Measurements from ENCODE around the gene SEC14L1.

SEC14L1 gene

DNA sequence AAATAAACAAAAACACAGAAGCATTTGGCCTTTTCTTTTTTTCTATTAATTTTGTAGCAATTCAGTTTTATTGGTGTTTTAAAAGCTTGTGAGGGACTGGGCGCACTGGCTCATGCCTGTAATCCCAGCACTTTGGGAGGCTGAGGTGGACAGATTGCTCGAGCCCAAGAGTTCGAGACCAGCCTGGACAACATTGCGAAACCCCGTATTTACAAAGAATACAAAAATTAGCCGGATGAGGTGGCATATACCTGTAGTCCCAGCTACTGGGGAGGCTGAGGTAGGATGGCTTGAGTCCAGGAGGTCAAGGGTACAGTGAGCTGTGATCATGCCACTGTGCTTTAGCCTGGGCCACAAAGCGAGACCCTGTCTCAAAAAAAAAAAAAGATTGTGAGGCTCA is 53.4 kb downstream of the SEC14L1 start:
- no peak for DNase-seq

DNA sequence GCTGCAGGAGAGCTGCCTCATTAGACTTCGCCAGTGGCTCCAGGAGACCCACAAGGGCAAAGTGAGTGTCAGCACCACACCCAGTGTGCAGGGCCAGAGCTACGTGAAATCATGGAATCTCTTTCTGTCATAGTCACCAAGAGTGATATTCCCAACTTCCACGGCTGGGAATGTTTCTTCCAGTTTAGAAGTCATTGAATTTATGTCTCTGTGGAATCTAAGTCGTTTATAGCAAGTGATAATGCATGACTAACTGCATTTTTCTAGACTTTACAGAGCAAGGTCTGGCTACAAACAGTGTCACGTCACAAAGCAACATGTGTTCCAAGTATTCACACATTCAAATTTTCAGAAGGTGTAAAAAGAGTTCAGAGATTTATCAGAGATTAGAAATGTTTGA is 55.5 kb downstream of the SEC14L1 start:
- no peak for DNase-seq

DNA sequence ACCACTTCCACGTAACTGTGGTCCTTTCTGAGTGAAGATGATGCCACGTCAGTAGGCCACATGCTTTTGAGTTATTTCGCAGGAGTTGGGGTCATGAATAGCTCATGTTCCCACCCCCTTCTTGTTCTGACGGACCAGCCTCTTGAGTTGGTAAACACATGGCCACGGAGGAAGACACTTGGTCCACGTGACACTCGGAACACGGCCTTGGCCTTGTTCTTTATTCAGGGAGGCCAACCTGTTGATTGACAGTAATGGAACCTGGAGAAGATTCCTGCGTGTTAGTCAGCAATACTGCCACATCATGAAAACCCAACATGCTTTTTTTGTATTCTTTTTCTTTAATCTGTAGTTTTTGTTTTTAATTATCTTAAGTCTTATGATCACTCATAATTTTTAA is 56.3 kb downstream of the SEC14L1 start:
- DNase-seq = no peak

DNA sequence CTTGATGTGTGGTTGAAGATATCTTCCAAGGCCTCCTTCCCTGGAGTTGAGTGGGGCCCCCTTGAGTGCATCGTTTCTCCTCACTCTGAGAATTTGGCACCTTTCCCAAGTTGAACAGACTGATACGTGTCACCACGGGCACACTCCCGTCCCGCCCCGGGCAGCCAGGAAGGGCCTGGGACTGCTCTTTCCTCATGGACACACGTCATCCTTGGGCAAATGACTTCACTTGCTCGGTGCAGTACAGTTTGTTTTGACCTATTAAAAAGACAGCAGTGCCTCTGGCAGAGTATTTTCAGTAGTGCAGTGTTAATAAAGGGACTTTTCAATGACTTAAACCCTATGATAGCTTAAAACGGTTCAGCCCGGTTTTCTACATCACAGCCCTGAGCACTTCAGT is 59.9 kb downstream of the SEC14L1 start:
- DNase-seq = no peak

DNA sequence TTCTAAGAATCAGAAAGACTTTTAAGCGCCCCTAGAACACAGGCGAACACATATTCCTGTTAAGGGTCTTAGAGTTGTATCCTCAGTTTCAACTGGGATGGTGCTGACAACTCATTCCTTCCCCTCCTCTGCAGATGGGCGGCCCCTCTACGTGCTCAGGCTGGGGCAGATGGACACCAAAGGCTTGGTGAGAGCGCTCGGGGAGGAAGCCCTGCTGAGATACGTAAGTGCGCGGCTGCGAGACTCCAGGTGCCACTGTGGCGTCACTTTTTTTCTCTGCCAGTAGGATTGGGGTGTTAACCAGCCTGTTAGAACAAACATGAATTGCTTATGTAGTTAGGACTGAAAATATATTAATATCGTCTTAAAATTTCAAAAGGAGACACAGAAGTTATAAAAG is 62.7 kb downstream of the SEC14L1 start:
- DNase-seq = no peak

DNA sequence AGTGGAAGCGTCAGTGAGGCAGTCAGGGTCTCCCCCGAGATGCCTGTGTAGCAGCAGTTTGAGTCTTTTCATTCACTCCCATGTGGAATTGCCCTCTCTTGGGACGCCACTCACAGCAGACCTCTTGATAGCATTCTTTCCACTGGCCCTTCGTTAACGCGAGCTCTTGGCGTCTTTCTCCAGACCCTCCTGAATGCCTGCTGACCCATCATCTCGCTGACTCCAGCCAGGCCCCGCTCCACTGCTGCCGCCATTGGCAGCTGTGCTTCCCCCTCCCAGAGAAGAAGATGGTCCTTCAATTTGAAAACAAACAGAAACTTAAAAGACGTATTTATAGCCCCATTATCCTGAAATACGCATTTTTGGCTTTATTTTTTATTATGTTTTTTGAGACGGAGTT is 63.1 kb downstream of the SEC14L1 start:
- DNase-seq = no peak

DNA sequence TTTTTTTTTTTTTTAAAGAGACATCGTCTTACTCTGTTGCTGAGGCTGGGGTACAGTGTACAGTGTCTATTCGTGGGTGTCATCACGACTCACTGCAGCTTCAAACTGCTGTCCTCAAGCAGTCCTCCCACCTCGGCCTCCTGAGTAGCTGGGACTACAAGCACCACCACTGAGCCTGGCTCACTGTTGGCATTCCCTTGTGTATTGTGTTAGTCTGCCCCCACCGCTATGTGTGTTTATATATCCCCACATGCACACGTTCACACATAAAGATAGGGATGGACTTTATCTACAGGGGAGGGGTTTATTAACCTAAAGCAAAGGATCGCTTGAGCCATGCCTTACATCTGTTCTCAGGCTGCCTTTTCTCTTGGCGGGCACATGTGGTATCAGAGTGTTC is 63.8 kb downstream of the SEC14L1 start:
- DNase-seq = no peak

DNA sequence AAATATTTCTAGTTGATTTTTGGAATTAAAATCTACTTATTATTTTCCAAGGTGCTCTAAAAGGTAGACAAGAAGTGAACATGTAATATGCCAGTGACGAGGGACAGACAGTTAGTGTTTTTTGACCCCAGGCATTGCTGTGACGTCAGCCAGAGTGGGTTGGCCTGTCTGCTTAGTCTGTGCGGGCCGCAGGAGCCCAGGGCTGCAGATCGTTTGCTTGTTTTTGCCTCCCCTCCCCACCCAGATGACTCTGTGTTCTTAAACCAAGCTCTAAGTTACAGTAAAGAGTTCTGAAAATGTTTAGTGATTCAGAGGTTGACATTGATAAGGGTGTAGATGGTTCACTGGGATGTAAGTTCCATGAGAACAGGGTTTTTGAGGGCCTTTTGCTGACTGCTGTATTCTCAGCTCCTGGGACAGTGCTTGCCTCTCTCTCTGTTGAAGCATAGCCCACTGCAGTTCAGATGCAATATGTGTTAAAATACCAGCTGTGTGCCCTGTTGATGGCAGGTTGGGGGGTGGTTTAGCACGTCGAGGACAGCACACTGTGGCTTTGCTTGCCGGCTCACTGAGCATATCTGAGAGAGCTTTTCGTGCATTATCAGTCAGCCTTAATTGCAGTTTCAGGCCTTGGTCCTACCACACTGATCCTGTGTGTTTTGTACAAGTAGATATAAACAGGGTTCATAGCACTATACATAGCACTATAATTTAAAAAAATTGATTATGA is 64.8 kb downstream of the SEC14L1 start:
- DNase-seq = no peak

DNA sequence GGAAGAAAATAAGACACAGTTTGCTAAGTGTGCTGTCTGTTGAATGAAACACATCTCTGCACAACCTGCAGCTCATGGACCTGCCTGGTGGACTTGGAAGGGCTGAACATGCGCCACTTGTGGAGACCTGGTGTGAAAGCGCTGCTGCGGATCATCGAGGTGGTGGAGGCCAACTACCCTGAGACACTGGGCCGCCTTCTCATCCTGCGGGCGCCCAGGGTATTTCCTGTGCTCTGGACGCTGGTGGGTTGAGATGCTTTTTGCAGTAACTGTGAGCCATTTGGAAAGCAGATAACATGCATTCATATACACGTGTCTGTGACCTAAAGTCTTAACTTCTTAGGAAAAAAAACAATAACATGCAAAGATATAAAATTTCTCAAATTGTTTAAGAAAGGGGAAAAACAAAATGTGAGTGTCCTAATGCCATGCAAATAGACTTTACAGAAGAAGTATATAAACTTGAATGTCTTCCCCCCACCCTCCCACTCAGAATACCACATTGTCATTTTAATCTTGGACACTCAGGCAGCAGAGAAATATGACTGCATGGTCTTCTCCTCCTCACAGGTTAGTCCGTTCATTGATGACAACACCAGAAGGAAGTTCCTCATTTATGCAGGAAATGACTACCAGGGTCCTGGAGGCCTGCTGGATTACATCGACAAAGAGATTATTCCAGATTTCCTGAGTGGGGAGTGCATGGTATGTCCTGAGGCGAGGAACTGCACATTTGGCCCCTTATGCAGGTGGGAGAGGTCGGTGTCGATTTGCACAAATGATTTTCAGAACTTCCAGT is 65.6 kb downstream of the SEC14L1 start:
- no peak for DNase-seq

DNA sequence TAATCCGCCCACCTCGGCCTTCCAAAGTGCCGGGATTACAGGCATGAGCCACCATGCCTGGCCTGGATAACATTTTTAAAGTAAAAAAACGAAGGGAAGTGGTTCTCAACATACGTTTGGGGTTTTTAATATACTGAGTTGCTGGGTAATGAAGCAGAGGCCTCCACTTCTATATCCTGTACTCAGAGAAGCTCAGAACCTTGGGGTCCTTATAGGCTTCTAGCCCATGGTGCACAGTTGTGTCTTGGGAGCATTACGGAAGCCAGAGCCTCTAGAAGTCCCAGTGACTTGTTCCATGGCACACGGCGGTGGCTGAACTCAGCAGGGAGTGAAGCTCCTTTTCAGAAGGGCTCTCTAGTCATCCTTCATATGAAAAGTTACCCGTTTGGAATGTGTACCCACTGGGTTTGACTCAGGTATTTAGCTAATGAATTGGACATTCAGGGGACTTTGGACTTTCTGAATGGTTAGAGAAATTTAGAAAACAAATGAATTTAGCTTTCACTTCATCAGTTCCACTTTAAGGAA is 67.0 kb downstream of the SEC14L1 start:
- no peak for DNase-seq

DNA sequence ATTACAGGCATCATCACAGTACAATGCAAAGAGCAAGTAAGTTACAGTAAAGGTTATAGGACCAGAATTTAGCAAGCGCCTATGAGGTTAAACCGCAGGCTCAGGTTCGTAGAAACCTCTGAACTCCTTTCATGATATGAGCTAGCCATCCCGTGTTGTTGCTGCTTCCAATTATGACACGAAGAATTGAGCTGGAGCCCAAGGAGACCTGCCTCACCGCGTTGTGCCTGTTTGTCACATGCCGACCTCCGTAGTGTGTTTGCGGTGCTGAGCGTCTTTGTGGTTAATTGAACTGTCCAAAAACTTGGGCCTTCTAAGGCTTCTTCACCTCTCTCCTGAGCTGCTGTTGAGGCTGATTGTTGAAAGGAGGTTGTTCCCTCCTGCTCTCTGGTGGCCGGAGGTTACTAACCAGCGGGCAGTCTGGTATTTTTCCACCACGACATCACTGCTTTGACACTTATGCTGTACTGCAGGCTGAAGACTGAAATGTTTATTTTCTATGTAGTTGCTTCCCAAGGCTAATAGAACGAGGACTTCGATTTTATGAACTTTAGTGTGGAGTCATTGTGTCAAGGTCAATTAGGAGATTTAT is 67.5 kb downstream of the SEC14L1 start:
- no peak for DNase-seq

DNA sequence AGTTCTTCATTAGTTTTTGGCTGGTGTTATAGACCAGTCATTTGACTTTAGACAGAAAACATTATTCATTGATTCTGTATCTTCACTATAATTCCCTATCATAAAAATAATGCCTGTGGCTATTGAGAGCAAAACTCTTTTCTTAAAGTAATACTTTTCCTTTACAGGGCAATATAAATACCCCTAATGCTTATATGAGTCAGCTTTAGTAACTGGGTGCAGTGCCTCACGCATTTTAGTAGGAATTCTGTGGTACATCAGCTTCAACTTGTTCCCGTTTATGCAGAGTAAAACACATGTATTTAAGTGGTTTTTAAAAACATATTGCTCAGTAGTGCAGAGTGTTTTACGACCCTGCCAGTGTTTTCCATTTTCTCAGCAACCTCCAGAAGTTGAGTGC is 68.1 kb downstream of the SEC14L1 start:
- no peak for DNase-seq

DNA sequence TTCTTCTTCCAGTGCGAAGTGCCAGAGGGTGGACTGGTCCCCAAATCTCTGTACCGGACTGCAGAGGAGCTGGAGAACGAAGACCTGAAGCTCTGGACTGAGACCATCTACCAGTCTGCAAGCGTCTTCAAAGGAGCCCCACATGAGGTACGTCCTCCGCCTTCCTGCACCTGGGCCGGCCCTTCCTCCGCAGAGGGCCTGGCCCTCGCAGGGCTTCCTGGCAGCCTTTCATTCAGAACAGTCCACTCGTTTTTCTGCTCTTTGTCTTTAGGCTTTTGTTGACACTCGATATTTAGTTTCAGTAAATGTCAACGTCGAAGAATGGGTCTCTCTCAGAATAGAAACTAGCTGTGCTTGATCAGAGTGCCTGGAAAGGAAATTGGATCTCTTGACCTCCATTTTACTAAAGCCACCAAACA is 68.6 kb downstream of the SEC14L1 start:
- no peak for DNase-seq

DNA sequence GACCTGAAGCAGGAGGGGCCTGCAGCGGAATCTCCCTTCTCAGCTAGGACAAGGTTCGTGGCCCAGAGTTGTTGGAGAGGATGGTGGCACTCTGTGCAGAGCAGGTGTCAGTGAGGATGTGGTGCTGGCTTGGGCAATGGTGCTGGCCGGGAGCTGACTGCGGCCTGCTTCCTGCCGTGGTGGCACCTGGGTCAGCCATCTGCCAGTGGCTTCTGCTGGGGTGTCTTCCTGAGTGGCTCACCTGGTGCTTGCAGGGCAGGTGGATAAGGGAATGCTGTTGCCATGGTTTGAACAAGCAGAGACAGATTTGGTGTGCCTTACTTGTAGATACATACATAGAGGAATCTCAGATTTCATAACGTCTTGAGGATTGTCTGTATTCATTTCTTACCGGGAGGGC is 69.6 kb downstream of the SEC14L1 start:
- no peak for DNase-seq

DNA sequence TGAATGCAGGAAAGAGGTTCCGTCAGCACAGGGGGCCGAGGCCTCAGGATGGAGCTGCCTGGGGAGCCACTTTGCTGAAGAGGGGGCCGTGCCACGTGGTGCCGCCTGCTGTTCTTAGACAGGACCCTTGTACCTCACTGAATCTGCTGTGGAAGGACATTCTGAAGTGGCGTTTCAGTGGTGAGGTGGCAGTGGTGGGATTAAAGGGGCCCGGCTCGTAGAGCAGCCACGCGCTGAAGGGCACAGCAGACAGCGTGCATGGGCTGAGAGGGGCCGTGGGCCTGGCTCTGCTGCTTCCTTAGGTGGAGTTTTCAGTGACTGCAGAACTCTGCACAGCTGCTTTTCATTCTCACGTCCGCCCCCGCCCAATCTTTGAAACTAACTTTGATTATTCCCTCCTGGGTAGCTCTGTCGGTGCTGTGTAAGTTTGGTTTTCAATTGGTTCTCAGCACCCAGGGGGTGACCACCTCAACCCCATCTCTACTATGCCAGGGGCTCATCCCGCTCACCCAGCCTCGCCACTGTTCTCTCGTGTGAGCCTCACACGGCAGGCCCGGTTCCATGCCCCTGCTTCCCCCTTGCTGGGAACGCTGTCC is 70.3 kb downstream of the SEC14L1 start:
- no peak for DNase-seq

DNA sequence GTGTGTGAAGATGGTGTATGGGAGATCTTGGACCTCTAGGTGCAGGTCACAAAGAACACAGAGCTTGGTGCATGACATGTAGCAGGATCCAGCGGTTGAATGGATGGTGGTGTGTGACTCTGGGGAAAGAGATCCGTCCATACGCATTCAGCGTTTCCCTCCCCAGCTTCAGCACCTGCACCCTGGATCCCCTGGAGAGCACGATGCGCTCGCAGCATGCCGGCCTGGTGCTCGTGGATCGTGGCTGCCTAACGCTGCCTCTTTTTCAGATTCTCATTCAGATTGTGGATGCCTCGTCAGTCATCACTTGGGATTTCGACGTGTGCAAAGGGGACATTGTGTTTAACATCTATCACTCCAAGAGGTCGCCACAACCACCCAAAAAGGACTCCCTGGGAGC is 70.9 kb downstream of the SEC14L1 start:
- DNase-seq = no peak

DNA sequence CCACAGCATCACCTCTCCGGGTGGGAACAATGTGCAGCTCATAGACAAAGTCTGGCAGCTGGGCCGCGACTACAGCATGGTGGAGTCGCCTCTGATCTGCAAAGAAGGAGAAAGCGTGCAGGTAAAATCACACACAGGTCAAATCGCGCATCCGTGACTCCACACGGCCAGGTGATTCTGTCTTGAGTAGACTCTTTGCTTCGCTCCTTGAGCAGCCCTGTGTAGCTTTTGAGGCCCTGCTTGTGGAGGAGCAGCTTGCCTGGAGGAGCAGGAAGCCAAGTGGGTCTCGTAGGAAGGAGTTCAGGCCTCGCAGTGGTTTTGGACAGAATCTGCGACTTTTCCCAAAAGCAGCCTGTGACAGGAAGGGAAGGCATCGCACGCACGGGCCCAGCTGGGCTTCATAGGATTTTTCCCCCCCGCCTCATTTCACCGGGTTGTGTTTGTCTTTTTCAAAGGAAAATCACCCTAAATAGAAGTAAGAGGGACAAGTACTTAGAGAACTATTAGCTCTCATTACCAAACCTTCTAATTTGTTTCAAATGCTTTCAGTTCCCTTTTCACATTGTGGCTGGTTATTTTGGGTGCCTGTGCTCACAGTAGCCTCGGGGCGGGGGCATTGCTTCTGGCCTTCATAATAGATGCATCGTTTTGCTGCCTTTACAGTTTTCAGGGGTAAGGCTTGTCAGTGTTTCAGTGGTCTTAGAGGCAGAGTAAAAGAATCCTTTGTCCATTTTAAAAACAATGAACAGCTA is 71.5 kb downstream of the SEC14L1 start:
- no peak for DNase-seq

DNA sequence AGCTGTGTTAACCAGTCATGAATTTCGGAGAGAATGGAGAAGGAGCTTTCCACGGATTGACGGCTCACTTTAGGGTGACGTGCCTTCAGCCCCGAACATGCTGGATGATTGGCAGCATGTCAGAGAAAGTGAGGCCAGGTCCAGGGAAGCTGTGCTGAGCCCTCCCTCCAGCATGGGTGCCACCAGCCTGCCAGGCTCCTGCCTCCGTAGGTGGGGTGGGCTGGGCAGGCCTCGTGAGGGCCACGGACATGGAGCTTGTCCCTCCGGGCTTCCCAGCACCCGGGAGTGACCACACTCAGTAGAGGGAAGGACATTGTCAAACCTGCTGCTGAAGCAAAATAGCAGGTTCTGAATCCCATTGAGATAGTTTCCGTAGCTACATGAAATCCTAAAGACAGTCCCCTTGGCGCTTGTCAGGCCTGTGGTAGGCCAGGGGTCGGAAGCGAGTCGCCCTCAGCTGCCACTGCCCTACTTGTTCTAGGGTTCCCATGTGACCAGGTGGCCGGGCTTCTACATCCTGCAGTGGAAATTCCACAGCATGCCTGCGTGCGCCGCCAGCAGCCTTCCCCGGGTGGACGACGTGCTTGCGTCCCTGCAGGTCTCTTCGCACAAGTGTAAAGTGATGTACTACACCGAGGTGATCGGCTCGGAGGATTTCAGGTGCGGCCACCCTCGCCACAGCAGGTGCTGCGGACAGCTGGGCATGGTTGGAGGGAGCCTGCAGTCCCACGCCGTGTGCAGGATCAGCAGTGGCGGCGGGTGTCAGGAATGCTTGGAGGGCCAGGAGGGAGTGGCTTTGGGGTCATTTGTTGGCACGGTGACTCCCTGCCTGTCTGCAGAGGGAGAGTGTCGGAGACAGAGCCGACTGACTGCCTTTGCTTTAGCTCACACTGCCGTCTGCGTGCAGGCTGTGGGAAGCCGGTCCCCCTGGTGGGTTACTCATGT is 72.3 kb downstream of the SEC14L1 start:
- no peak for DNase-seq

DNA sequence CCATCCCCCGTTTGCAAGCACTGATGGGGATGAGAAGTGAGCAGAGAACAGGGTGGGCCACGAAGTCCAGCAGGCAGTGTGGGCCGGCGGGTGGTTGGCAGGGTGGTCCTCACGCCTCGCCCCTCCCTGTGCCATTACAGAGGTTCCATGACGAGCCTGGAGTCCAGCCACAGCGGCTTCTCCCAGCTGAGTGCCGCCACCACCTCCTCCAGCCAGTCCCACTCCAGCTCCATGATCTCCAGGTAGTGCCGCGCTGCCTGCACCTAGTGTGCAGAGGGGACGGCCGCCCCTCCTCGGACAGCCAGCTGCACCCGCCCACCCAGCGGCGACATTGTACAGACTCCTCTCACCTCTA is 73.0 kb downstream of the SEC14L1 start:
- no peak for DNase-seq

DNA sequence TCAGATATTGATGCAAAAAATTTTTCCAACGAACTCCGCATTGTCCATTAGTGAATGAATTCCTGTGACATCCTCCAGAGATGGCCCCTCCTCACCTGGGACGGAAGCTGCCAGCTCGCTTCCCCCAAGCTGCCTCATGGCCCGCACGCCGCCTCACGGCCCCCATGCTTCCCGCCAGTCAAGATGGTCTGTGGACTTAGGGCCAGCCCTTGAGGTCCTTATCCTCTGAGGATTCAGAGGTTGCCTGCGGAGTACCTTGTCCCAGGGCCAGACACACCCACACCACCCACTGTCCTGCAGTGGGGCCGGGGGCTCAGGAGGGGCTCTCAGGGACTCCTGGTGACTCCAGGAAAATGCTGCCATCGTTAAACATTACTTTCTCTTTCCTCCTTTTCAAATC is 73.6 kb downstream of the SEC14L1 start:
- DNase-seq = no peak

DNA sequence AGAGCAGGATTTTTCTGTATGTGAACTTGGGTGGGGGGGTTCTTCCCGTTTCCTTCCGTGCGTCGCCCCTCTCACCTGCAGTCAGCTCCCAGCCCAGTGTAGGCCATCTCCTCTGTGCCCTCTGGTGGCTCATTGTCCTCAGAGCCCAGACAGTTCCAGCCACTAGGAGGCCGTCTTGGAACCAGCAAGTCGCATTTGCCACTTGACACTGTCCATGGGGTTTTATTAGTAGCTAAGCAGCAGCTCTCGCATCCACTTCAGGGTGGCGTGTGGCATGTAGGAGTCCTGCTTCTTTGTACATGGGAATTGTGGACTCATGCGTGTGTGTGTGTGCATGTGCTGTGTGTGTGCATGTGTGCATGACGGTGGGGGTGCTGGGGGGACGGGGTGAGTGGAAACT is 74.0 kb downstream of the SEC14L1 start:
- DNase-seq = no peak

DNA sequence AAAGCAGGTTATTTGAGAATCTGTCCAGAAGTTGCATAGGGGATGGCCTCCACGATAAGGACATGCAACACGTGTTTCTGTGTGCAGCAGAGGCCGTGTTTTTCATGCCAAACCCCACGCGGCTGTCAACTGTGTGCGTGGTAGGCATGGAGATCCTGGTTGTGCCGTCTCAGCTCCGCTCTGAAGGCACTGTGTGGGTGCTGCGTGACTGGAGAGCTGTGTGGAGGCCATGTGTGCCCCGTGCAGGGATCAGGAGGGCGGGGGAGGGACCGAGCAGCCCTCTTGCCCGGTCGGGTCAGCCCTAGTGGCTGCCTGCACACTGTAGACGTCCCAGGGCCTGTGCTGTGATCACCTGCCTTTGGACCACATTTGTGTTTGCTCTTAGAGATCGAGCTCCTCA is 74.5 kb downstream of the SEC14L1 start:
- DNase-seq = no peak
